CD4-positive, alpha-beta T cell (primary cell): ENCODE data around the gene LEFTY1. TPM values are rescaled to one million over a fixed set of nuclear protein-coding genes. Genes with fewer than 3 reads are reported as not detected.

ENCODE experiments used
- ATAC-seq: fragments of 200-7000 bp; cut with Tn5 transposase; one replicate; pipeline ENCODE4 v1.10.0; 2022; ENCODE audit warnings: mild to moderate bottlenecking; ENCODE audit not compliant: poor library complexity
- CTCF ChIA-PET: fragments of 350-600 bp; sonication (Branson Sonifier 250); formaldehyde crosslinking; loops from one replicate; lab custom pipeline; 2021; ENCODE audit warnings: antibody characterized with exemption, inconsistent platforms; lab: Charles Lee
- POLR2A ChIA-PET: fragments of 350-600 bp; sonication (Branson Sonifier 250); formaldehyde crosslinking; loops from one replicate; lab custom pipeline; 2021; ENCODE audit warnings: antibody characterized with exemption, inconsistent platforms; lab: Charles Lee
- DNase-seq, 14 experiments: peaks; one replicate each; pipeline ENCODE4 v3.0.0-alpha.2; 2013 to 2020; ENCODE audit warnings: mixed read lengths in 2 of 14
- H3K27ac ChIP-seq, 2 donors: one replicate each; pipeline versions ENCODE4 v1.5.1 to v1.7.0; 2013; ENCODE audit warnings: low read length in 2 of 2, low read depth in 1 of 2, mild to moderate bottlenecking in 1 of 2
- H3K27me3 ChIP-seq, 2 experiments: 1 replicate in 1 of 2; 2 replicates in 1 of 2; pipeline versions ENCODE4 v1.6.1 to v1.7.0; 2013; ENCODE audit warnings: low read length in 2 of 2, control low read depth in 1 of 2, mild to moderate bottlenecking in 1 of 2, moderate library complexity in 1 of 2; ENCODE audit not compliant: insufficient read depth in 2 of 2, control insufficient read depth in 1 of 2
- H3K36me3 ChIP-seq: one replicate; pipeline ENCODE4 v1.6.1; 2013; ENCODE audit warnings: low read length, control low read depth; ENCODE audit not compliant: insufficient read depth
- H3K4me1 ChIP-seq: one replicate; pipeline ENCODE4 v1.6.1; 2013; ENCODE audit warnings: low read length, control low read depth; ENCODE audit not compliant: insufficient read depth
- H3K4me3 ChIP-seq: one replicate; pipeline ENCODE4 v1.5.1; 2013; ENCODE audit warnings: mild to moderate bottlenecking, low read length, moderate library complexity
- H3K9me3 ChIP-seq, 2 experiments: 1 replicate in 1 of 2; 2 replicates in 1 of 2; pipeline versions ENCODE4 v1.6.1 to v1.7.0; 2013; ENCODE audit warnings: low read length in 2 of 2, mild to moderate bottlenecking in 2 of 2, control low read depth in 1 of 2, moderate library complexity in 1 of 2; ENCODE audit not compliant: control insufficient read depth in 1 of 2, insufficient read depth in 1 of 2
- H3K27ac Mint-ChIP-seq: one replicate; pipeline ENCODE4 v1.8.0; 2020; ENCODE audit warnings: mixed read lengths
- H3K27me3 Mint-ChIP-seq: one replicate; pipeline ENCODE4 v1.8.0; 2021; ENCODE audit warnings: mixed read lengths
- H3K36me3 Mint-ChIP-seq: one replicate; pipeline ENCODE4 v1.8.0; 2021; ENCODE audit warnings: low read depth, mixed read lengths
- H3K4me1 Mint-ChIP-seq: one replicate; pipeline ENCODE4 v1.8.0; 2021; ENCODE audit warnings: low read depth, mixed read lengths
- H3K4me3 Mint-ChIP-seq: one replicate; pipeline ENCODE4 v1.8.0; 2020; ENCODE audit warnings: mild to moderate bottlenecking, mixed read lengths
- H3K9me3 Mint-ChIP-seq: one replicate; pipeline ENCODE4 v1.8.0; 2020; ENCODE audit warnings: mixed read lengths
- CTCF ChIP-seq: fragments of 200-600 bp; IDR thresholded peaks from one replicate; pipeline ENCODE4 v1.8.0; 2022; ENCODE audit warnings: antibody characterized with exemption, mild to moderate bottlenecking
- intact Hi-C, 2 experiments: fragments of 100-400 bp; cut with DNase I in 1 of 2; cut with micrococcal nuclease in 1 of 2; formaldehyde crosslinking; loops; one replicate each; pipeline versions ENCODE4 v1.15.1 to v1.9.0; 2023 to 2025; cut with DNase I, micrococcal nuclease
- total RNA-seq, 174 experiments: library from RNA in 2 of 174; stranded (reverse) in 2 of 174; gene quantifications; one replicate each; pipeline ENCODE4 v1.2.3 and lab custom pipeline; 2021 to 2026

Gene LEFTY1
- total RNA-seq, 2 experiments from 2014 or later: not detected

GRCh38 chr1:225934711-225935110 lies 45.8 kb upstream of the LEFTY1 start:
- no peak overlapping the region for H3K27ac Mint-ChIP-seq
- Histone ChIP-seq H3K9me3 (no peaks in the 10 kb centered on the region), H3K27ac (no peak overlapping the region), H3K36me3 (no peaks in the 10 kb centered on the region), H3K4me1 (peaks cover 3% of the 10 kb centered on the region), H3K4me3 (no peak overlapping the region), H3K27me3 (no peaks in the 10 kb centered on the region)
- intact Hi-C loops: no loop called here
- ChIA-PET POLR2A (interaction anchor here (0.8 to 1.0 kb wide), 2 partner anchors 10 to 157 kb away, joined by 3 read pairs; partner anchors contain the start of gene SRP9), CTCF (no interaction called here)
- H3K9me3 Mint-ChIP-seq: no peaks in the 10 kb centered on the region
- no peaks in the 10 kb centered on the region for H3K36me3 Mint-ChIP-seq
- ATAC-seq (no peak), DNase-seq (no peak)
- H3K27me3 Mint-ChIP-seq: no peaks in the 10 kb centered on the region
- H3K4me1 Mint-ChIP-seq: no peaks in the 10 kb centered on the region
- no peak for TF ChIP-seq CTCF
- no peak overlapping the region for H3K4me3 Mint-ChIP-seq

- Histone ChIP-seq H3K4me3 (no peak overlapping the region), H3K4me1 (peaks cover 16% of the 10 kb centered on the region), H3K27me3 (no peaks in the 10 kb centered on the region), H3K27ac (no peak overlapping the region), H3K36me3 (no peaks in the 10 kb centered on the region), H3K9me3 (no peaks in the 10 kb centered on the region)
- ChIA-PET POLR2A (interaction anchor here (0.8 kb wide), 1 partner anchor 9 kb away, joined by 3 read pairs; the partner anchor contains the start of gene PYCR2), CTCF (no interaction called here)
- ATAC-seq (no peak), DNase-seq (no peak)
- H3K4me1 Mint-ChIP-seq: peaks cover 15% of the 10 kb centered on the region
- H3K4me3 Mint-ChIP-seq: no peak overlapping the region
- H3K36me3 Mint-ChIP-seq: no peaks in the 10 kb centered on the region
- intact Hi-C loops: no loop called here
- no peaks in the 10 kb centered on the region for H3K9me3 Mint-ChIP-seq
- no peak for TF ChIP-seq CTCF
- no peaks in the 10 kb centered on the region for H3K27me3 Mint-ChIP-seq
- H3K27ac Mint-ChIP-seq: no peak overlapping the region
Observed at GRCh38 chr1:225933072-225933471, 44.1 kb upstream of the LEFTY1 start.

- H3K4me1 Mint-ChIP-seq: peaks cover 23% of the 10 kb centered on the region
- intact Hi-C loops: no loop called here
- H3K36me3 ChIP-seq: no peaks in the 10 kb centered on the region
- H3K4me1 ChIP-seq: peaks cover 27% of the 10 kb centered on the region
- H3K9me3 Mint-ChIP-seq: no peaks in the 10 kb centered on the region
- no peaks in the 10 kb centered on the region for H3K9me3 ChIP-seq
- H3K27ac ChIP-seq: no peak overlapping the region
- ChIA-PET POLR2A (interaction anchor here (0.5 to 1.5 kb wide), 2 partner anchors 132 to 487 kb away, joined by 3 to 4 read pairs; no protein-coding TSS in a partner anchor), CTCF (no interaction called here)
- ATAC-seq: no peak
- no peaks in the 10 kb centered on the region for H3K27me3 ChIP-seq
- H3K27me3 Mint-ChIP-seq: no peaks in the 10 kb centered on the region
- DNase-seq: no peak
- no peak for TF ChIP-seq CTCF
- no peak overlapping the region for H3K4me3 Mint-ChIP-seq
- no peak overlapping the region for H3K4me3 ChIP-seq
- H3K27ac Mint-ChIP-seq: peak overlapping the region; percentile 33
- H3K36me3 Mint-ChIP-seq: no peaks in the 10 kb centered on the region
Observed at GRCh38 chr1:225931270-225932136, 42.6 kb upstream of the LEFTY1 start.
